ENCODE data around the gene ARHGEF5. TPM values are rescaled to one million over a fixed set of nuclear protein-coding genes. Genes with fewer than 3 reads are reported as not detected.
"Not testable (repeated sequence)": the region's sequence is repeated elsewhere in the genome, so short reads cannot be mapped to it uniquely, and the experiment has no call there.

Gene ARHGEF5
- polyA plus RNA-seq, 3 donors = 0.04 to 0.11 TPM; not detected in 1

DNA sequence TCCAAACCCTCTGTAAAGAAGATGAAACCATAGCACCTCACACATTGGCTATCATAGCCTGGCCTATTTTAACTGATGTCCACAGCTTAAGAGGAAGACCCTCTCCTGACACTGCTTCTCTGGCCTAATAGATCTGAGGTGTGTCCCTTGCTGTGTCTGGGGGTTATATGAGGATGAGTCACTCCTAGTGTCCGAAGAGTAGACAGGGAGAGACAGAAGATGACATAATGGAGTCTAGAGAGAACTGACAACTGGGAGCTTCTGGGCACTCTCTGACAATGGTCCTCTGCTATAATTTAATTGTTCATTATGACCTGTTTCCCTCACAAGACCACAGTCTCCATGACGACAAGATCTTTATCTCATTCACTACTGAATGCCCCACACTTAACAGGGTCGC, 6.9 kb downstream of the ARHGEF5 start:
- H3K4me1 Mint-ChIP-seq; H3K36me3 Mint-ChIP-seq; H3K36me3 ChIP-seq (replicated peaks in 1 of 2; ENCODE audit: control insufficient read depth in 1 of 2, insufficient read depth in 2 of 2, low read length in 2 of 2); DNase-seq; H3K9ac ChIP-seq (ENCODE audit: insufficient read depth, low read length, poor library complexity, severe bottlenecking); H3K27me3 Mint-ChIP-seq (ENCODE audit: low read depth in 3 of 3); H2AFZ ChIP-seq (ENCODE audit: insufficient read depth, low read depth, low read length, poor library complexity, severe bottlenecking); H3K27ac Mint-ChIP-seq; H3K9me3 ChIP-seq (replicated peaks in 1 of 2; ENCODE audit: control insufficient read depth in 1 of 2, insufficient read depth in 1 of 2, low read length in 2 of 2); H4K20me1 ChIP-seq (ENCODE audit: insufficient read depth, low read length); H3K4me3 Mint-ChIP-seq; H3K27me3 ChIP-seq (ENCODE audit: control insufficient read depth in 2 of 2, insufficient read depth in 2 of 2, low read length in 2 of 2); H3K4me1 ChIP-seq (ENCODE audit: control insufficient read depth in 1 of 2, insufficient read depth in 2 of 2, low read length in 2 of 2); H3K4me3 ChIP-seq (replicated peaks in 1 of 3; ENCODE audit: low read depth in 2 of 3, low read length in 3 of 3); H3K79me2 ChIP-seq (ENCODE audit: insufficient read depth, low read length); H3K9me3 Mint-ChIP-seq; intact Hi-C loops (cut with micrococcal nuclease); H3K27ac ChIP-seq (ENCODE audit: low read depth in 1 of 2, low read length in 2 of 2); H3K4me2 ChIP-seq (replicated peaks; ENCODE audit: extremely low read depth, low read length, poor library complexity, severe bottlenecking): not testable (repeated sequence)
- no CpG with 5 or more reads among the region's 3 CpGs for WGBS (ENCODE audit: insufficient coverage)

DNA sequence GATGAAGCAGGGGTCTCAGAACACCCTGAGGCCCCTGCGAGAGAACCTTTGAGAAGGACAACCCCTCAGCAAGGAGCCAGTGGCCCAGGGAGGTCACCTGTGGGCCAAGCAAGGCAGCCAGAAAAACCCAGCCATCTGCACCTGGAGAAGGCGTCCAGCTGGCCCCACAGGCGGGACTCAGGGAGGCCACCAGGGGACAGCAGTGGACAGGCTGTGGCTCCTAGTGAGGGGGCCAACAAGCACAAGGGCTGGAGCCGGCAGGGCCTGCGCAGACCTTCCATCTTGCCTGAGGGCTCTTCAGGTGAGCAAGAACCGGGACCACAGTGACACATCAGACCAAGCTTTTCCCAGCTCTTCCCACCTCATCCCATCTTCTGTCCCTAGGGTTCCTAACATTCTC, 10.3 kb downstream of the ARHGEF5 start:
- H3K79me2 ChIP-seq (ENCODE audit: insufficient read depth, low read length); H3K4me2 ChIP-seq (replicated peaks; ENCODE audit: extremely low read depth, low read length, poor library complexity, severe bottlenecking); H3K27me3 Mint-ChIP-seq (ENCODE audit: low read depth in 3 of 3); intact Hi-C loops (cut with micrococcal nuclease); H3K4me3 ChIP-seq (replicated peaks in 1 of 3; ENCODE audit: low read depth in 2 of 3, low read length in 3 of 3); H3K9me3 ChIP-seq (replicated peaks in 1 of 2; ENCODE audit: control insufficient read depth in 1 of 2, insufficient read depth in 1 of 2, low read length in 2 of 2); H3K36me3 Mint-ChIP-seq; H4K20me1 ChIP-seq (ENCODE audit: insufficient read depth, low read length); H3K27me3 ChIP-seq (ENCODE audit: control insufficient read depth in 2 of 2, insufficient read depth in 2 of 2, low read length in 2 of 2); H3K4me1 Mint-ChIP-seq; H3K36me3 ChIP-seq (replicated peaks in 1 of 2; ENCODE audit: control insufficient read depth in 1 of 2, insufficient read depth in 2 of 2, low read length in 2 of 2); H3K4me1 ChIP-seq (ENCODE audit: control insufficient read depth in 1 of 2, insufficient read depth in 2 of 2, low read length in 2 of 2); H2AFZ ChIP-seq (ENCODE audit: insufficient read depth, low read depth, low read length, poor library complexity, severe bottlenecking); DNase-seq; H3K9me3 Mint-ChIP-seq; H3K27ac ChIP-seq (ENCODE audit: low read depth in 1 of 2, low read length in 2 of 2); H3K4me3 Mint-ChIP-seq; H3K9ac ChIP-seq (ENCODE audit: insufficient read depth, low read length, poor library complexity, severe bottlenecking); H3K27ac Mint-ChIP-seq: not testable (repeated sequence)
- no CpG with 5 or more reads among the region's 6 CpGs for WGBS (ENCODE audit: insufficient coverage)

DNA sequence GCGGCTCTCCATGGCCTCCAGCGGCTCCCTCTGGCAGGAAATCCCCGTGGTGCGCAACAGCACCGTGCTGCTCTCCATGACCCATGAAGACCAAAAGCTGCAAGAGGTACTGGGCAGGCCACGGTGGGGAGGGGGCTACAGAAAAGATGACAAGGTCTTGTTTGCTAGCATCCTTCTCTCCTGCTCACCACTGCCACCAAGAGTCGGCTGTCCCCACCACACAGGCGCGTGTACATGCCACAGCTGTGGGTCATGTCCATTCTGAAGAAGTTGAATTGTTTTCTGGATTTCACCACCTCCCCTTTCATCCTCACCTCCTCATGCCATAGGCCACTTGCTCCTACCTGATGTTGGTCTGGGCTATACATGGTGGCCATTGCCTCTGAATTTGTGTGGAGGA, 12.0 kb downstream of the ARHGEF5 start:
- DNase-seq; H3K27me3 Mint-ChIP-seq (ENCODE audit: low read depth in 3 of 3); H3K4me2 ChIP-seq (replicated peaks; ENCODE audit: extremely low read depth, low read length, poor library complexity, severe bottlenecking); H4K20me1 ChIP-seq (ENCODE audit: insufficient read depth, low read length); H3K9ac ChIP-seq (ENCODE audit: insufficient read depth, low read length, poor library complexity, severe bottlenecking); H3K4me3 ChIP-seq (replicated peaks in 1 of 3; ENCODE audit: low read depth in 2 of 3, low read length in 3 of 3); H3K79me2 ChIP-seq (ENCODE audit: insufficient read depth, low read length); H3K4me1 ChIP-seq (ENCODE audit: control insufficient read depth in 1 of 2, insufficient read depth in 2 of 2, low read length in 2 of 2); H3K27ac Mint-ChIP-seq; H2AFZ ChIP-seq (ENCODE audit: insufficient read depth, low read depth, low read length, poor library complexity, severe bottlenecking); H3K9me3 ChIP-seq (replicated peaks in 1 of 2; ENCODE audit: control insufficient read depth in 1 of 2, insufficient read depth in 1 of 2, low read length in 2 of 2); H3K4me1 Mint-ChIP-seq; H3K4me3 Mint-ChIP-seq; H3K27me3 ChIP-seq (ENCODE audit: control insufficient read depth in 2 of 2, insufficient read depth in 2 of 2, low read length in 2 of 2); intact Hi-C loops (cut with micrococcal nuclease); H3K36me3 ChIP-seq (replicated peaks in 1 of 2; ENCODE audit: control insufficient read depth in 1 of 2, insufficient read depth in 2 of 2, low read length in 2 of 2); H3K9me3 Mint-ChIP-seq; H3K27ac ChIP-seq (ENCODE audit: low read depth in 1 of 2, low read length in 2 of 2); H3K36me3 Mint-ChIP-seq: not testable (repeated sequence)
- WGBS (ENCODE audit: insufficient coverage) = no CpG with 5 or more reads among the region's 9 CpGs

GRCh38 chr7:144369221-144369620, 14.0 kb downstream of the ARHGEF5 start:
- H3K27me3 Mint-ChIP-seq (ENCODE audit: low read depth in 3 of 3); H3K79me2 ChIP-seq (ENCODE audit: insufficient read depth, low read length); DNase-seq; H3K4me3 Mint-ChIP-seq; H3K4me1 Mint-ChIP-seq; H3K4me1 ChIP-seq (ENCODE audit: control insufficient read depth in 1 of 2, insufficient read depth in 2 of 2, low read length in 2 of 2); H3K27ac Mint-ChIP-seq; H2AFZ ChIP-seq (ENCODE audit: insufficient read depth, low read depth, low read length, poor library complexity, severe bottlenecking); H3K36me3 Mint-ChIP-seq; H4K20me1 ChIP-seq (ENCODE audit: insufficient read depth, low read length); intact Hi-C loops (cut with micrococcal nuclease); H3K4me2 ChIP-seq (replicated peaks; ENCODE audit: extremely low read depth, low read length, poor library complexity, severe bottlenecking); H3K27me3 ChIP-seq (ENCODE audit: control insufficient read depth in 2 of 2, insufficient read depth in 2 of 2, low read length in 2 of 2); H3K4me3 ChIP-seq (replicated peaks in 1 of 3; ENCODE audit: low read depth in 2 of 3, low read length in 3 of 3); H3K9me3 ChIP-seq (replicated peaks in 1 of 2; ENCODE audit: control insufficient read depth in 1 of 2, insufficient read depth in 1 of 2, low read length in 2 of 2); H3K9me3 Mint-ChIP-seq; H3K27ac ChIP-seq (ENCODE audit: low read depth in 1 of 2, low read length in 2 of 2); H3K36me3 ChIP-seq (replicated peaks in 1 of 2; ENCODE audit: control insufficient read depth in 1 of 2, insufficient read depth in 2 of 2, low read length in 2 of 2); H3K9ac ChIP-seq (ENCODE audit: insufficient read depth, low read length, poor library complexity, severe bottlenecking): not testable (repeated sequence)
- WGBS (ENCODE audit: insufficient coverage) = no CpG with 5 or more reads among the region's 7 CpGs
